HG02884 (cell line): ENCODE data around the gene BAIAP3.
"Not testable (repeated sequence)": the region's sequence is repeated elsewhere in the genome, so short reads cannot be mapped to it uniquely, and the experiment has no call there.

Experiments used
- ATAC-seq: cut with Tn5 transposase; IDR thresholded peaks from one replicate; pipeline ENCODE4 v1.9.1; 2021; ENCODE audit warnings: mild to moderate bottlenecking, moderate library complexity; ENCODE audit not compliant: unreplicated experiment

The BAIAP3 gene

DNA sequence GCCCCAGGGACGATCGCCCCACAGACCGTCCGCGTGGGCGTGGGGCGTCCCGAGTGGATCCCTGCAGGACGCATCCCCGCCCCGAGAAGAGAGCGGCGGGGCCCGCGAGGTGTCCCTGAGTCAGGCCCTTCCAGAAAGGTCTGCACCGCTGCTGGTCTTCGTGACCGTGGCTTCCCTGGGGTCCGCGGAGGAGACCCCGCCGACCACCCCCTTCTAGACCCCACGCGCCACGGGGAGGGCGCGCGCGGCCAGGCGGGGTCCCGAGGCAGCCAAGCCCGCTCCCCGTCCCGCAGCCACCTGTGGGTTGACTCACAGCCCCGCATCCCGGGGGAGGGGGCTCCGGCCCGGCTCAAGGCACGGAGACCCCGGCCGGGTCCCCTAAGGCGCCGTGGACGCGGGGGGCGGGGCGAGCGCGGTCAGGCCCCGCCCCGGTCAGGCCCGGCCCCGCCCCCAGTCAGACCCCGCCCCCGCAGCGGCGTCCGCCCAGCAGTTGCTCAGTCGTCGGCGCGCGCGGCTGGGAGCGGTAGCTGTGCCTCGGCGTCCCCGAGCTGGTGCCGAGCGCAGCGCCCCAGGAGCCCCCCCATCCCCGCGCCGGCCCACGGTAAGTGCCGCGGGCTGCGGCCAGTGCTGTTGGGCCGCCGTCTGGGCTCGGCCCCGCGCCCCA is at the start of gene BAIAP3:
TSS of gene BAIAP3 (plus strand) at position 497 of the 664 bp plus-strand sequence. CDS start 4,905 bp downstream, outside the sequence.
- ATAC-seq, result no peak

GRCh38 chr16:1283996-1284616 is 49.3 kb upstream of the BAIAP3 start:
- ATAC-seq, result no peak

- no peak for ATAC-seq
Measured at GRCh38 chr16:1285669-1286512, 47.6 kb upstream of the BAIAP3 start.

GRCh38 chr16:1286513-1287094 is 46.8 kb upstream of the BAIAP3 start:
- ATAC-seq, result no peak

DNA sequence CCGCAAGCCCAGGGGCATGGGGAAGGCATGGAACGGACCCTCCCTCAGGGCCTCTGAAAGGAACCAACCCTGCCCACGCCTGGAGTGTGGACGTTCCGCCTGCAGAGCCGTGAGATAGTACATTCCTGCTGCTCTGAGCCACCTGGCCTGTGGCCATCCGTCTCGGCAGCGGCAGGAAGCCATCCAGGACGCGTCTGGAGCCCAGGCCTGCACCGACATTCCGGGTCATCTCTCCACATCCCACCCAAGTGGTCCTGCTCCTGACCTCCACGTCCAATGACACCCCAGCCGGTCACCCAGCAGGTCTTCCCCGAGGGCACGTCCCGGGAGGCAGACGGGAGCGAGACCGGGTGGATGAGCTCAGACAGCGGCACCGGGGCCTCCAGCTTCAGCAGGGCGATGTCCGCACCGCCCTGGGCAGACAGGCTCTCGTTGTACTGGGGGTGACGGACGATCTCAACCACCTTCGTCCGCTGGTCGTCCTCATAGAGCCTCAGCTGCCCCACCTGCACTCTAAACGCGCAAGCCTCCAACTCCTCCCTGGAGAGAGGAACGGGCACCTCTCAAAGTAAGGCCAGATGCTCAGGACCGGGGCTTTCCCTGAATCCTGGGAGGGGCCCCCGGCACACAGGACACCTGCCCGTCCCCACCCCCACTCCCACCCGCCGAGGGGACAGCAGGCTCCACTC is 45.3 kb upstream of the BAIAP3 start:
- ATAC-seq, result no peak

- ATAC-seq, result no peak
Measured at GRCh38 chr16:1288813-1289476, 44.5 kb upstream of the BAIAP3 start.

- no peak for ATAC-seq
Measured at GRCh38 chr16:1289477-1289866, 44.0 kb upstream of the BAIAP3 start.

GRCh38 chr16:1290063-1290501 is 43.4 kb upstream of the BAIAP3 start:
- no peak for ATAC-seq

DNA sequence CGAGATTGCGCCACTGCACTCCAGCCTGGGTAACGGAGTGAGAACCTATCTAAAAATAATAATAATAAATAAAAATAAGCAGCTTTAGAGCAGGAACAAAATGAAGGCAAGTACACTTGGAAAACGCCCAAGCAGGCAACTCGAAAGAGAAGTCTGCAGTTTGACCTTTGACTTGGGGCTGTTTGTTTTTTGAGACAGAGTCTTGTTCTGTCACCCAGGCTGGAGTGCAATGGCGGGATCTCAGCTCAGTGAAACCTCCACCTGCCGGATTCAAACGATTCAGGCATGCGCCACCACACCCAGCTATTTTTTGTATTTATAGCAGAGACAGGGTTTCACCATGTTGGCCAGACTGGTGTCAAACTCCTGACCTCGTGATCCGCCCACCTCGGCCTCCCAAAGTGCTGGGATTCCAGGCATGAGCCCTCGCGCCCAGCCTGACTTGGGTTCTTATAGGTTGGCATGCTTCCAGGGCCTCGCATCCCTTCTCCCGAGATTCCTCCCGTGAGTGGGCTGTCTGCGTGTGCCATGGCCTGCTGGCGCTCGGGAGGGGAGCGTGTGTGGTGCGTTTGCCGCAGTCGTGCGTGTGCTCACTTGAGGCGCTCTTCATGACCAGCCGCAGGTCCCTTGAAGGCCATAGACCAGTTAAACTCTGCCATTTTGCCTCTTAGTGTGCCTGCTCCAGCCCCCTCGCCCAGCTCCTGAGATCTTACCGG is 42.4 kb upstream of the BAIAP3 start:
- ATAC-seq, result no peak

DNA sequence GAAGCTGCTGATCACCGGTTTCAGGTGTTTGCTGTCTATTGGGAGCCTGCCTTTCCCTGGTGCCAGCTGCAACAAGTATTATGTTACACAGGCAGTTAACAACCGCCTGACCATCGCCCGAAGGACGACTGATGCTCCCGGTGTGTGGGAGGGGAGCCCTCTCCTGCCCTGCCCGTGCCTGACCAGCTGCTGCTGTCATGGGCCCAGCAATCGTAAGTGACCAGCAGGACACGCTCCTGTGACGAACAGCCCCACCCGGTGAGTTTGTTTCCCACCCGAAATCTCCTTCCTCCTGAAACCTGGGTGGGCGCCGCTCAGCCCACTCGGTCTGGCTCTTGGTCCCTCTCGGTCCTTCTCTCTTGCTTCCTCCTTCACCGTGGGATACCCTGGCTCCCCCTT is 41.9 kb upstream of the BAIAP3 start:
- ATAC-seq, result no peak

GRCh38 chr16:1292208-1292607 is 41.2 kb upstream of the BAIAP3 start:
- not testable (repeated sequence) for ATAC-seq

GRCh38 chr16:1292808-1293207 is 40.6 kb upstream of the BAIAP3 start:
- ATAC-seq, result not testable (repeated sequence)

DNA sequence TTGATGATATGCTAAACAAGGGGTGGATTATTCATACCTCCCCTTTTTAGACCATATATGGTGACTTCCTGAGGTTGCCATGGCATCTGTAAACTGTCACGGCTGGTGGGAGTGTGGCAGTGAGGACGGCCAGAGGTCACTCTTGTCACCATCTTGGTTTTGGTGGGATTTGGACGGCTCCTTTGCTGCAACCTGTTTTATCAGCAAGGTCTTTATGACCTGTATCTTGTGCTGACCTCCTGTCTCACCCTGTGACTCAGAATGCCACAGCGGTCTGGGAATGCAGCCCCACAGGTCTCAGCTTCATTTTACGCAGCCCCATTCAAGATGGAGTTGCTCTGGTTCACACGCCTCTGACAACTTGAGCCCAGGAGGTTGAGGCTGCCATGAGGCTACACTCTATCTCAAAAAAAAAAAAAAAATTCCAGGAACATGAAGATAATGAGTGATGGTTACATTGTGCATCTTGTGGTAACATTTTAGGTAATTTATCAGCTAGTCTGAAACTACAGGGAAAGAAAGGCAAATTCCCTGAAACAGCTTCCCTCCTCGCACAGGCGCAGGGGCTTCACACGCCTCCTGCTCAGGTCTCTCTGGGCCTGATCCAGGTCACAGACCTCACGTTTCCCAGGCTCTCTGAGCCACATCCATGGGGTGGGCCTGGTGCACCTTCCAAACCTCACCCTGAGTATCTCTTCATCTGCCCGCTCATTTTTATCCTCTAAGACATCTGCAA is 39.4 kb upstream of the BAIAP3 start:
- ATAC-seq, result no peak

GRCh38 chr16:1295465-1295864 is 38.0 kb upstream of the BAIAP3 start:
- ATAC-seq, result no peak

- not testable (repeated sequence) for ATAC-seq
Measured at GRCh38 chr16:1296688-1297017, 36.8 kb upstream of the BAIAP3 start.

- no peak for ATAC-seq
Measured at GRCh38 chr16:1297018-1297696, 36.3 kb upstream of the BAIAP3 start.

DNA sequence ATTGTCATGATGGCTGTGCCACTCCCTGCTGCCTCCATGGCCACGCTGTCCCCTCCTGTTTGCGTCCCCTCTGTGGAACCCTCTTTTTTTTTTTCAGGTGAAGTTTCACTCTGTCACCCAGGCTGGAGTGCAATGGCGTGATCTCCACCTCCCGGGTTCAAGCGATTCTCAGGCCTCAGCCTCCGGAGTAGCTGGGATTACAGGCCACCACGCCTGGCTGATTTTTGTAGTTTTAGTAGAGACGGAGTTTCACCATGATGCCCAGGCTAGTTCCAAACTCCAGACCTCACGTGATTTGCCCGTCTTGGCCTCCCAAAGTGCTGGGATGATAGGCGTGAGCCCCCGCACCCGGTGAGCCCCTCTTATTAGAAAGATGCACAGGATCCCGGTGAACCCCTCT is 35.0 kb upstream of the BAIAP3 start:
- no peak for ATAC-seq

GRCh38 chr16:1299012-1299867 is 34.2 kb upstream of the BAIAP3 start:
- ATAC-seq, result no peak
